Measurements from ENCODE around the gene NEURL1.
A peak's percentile ranks its signal among the peaks of the same experiment; 100 is the strongest.
"Not testable (repeated sequence)": the region's sequence is repeated elsewhere in the genome, so short reads cannot be mapped to it uniquely, and the experiment has no call there.

Gene NEURL1

DNA sequence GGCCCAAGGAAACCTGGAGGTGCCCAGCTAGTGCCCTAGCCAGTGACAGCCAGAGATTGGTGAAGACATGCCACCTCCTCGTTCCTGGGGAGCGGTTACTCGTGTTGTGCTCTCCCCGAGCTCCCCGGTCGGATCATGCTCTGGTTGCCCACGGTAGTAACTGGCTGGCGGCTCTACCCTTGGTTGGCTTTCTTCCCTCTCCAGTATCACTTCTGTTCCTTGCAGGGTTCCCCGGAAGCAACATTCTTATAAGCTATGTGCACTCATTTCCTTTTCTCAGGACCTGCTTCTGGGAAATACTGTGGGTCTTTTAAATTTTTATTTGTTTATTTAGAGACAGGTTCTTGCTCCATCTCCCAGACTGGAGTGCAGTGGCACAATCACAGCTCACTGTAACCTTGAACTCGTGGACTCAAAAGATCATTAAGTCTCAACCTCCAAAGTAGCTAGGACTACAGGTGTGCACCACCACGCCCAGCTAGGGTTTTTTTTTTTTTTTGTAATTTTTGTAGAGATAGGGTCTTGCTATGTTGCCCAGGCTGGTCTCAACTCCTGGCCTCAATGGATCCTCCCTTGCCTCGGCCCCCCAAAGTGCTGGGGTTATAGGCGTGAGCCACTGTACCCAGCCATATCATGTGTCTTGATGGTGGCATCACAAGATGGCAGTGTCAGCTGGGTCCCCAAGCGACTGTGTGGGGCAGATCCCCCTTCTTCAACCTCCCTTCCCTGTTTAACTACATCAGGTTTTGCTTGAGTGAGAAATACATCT is 27.9 kb upstream of the NEURL1 start:
- no peak for DNase-seq (ENCODE audit: low spot score)

DNA sequence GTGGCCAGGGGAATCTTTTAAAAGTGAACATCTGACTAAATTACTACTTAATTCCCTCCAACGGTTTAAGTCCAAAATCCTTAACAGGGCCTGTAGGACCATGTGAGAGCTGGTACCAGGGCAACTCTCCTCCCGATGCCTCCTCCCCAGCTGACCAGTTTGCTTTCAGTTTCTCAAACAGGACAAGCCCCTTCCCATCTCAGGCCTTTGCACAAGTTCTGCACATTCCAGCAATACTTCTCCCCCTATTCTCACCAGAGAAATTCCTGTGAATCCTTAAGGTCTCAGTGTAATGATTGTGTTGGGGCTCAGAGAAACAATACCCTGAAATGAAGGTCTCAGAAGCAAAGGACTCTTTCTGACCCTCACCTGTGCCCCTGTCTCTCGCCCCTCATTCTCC is 26.8 kb upstream of the NEURL1 start:
- DNase-seq (ENCODE audit: low spot score) = no peak

DNA sequence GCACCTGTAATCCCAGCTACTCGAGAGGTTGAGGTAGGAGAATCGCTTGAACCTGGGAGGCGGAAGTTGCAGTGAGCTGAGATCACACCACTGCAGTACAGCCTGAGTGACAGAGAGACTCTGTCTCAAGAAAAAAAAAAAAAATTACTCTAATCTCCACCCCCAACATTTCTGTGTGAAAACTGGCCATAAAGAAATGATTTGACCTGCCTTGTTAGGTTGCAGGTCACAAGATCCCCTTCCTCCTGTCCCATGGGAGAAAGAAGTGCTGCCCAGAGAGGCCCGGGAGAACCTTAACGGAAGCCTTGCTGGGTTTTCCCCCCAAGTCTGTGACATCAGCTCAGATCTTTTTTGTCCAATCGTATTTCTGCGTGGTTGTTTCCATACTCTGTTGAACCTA is 26.1 kb upstream of the NEURL1 start:
- no peak for DNase-seq (ENCODE audit: low spot score)

DNA sequence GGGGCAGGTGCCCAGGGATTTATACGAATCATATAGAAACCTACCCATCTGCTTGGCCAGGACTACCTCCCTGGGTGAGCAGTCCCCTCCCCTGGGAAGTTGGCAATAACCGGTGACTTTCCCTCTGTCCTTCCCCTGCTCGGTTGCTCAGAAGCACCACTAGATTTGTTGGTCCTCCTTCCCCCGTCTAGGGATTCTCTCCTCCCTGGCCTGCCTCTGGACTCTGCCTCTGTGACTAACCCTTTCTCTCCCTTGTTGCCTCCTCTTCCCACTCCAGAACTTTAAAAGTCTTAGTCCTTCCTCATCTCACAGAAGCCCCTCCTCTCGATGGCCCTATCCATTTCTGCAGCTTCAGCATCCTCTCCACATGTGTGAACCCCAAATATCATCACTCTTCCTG is 24.3 kb upstream of the NEURL1 start:
- no peak for DNase-seq (ENCODE audit: low spot score)

DNA sequence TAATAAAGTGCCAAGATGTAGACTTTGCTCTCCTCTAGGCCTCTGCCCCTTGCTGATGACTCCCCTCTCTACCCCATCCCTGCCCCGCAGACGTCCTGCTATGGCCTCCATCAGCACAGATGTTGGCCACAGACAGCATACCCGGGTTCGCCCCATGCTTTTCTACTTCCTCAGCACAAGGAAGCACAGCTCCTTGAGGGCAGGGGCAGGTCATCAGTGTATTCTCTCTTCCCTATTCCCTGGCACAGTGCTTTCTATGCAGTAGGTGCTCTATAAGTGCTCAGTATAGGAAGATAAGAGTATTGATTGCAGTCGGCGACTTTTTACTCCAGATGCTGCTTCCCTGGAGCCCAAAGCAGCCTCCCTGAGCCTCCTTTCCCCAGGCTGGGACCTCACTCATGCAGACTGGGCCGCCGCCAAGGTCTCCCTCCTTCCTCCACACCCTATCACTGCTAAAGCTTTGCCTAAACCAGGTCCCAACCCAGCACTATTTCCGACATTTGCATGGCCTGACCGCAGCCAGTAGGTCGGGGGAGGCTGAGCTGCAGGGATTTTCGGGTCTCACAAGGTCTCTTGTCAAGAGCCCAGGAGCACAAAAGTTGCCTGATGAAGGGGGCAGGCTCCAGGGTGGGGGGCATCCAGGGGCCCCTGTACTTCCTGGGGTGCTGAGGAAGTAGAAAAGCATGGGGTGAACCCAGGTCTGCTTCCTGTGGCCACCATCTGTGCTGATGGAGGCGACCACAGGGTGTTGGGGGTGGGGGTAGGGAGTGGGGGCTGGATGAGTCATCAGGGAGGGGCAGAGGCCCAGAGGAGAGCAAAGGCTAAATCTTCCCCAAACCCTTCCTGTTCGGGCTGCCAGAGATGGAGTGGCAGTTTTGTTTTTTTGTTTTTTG is 22.5 kb upstream of the NEURL1 start:
- DNase-seq (ENCODE audit: low spot score) = no peak

DNA sequence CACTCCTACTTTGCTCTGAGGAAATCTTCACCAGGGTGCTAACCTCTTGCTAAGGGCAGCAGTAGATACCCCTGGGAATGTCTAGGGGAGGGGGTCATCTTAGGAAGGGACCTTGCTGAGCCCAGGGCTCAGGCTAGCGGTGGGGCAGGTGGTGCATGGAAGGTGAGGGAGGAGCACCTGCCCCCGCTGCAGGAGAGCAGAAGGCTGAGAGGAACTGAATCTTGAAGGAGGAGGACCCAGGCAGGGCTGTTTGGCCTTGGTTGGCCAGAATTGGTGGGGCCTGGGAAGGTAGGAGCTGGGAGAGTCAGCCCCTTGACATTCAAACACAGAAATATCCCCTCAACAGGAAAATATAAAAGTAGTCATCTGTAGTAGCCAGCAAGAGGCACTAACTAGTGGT is 21.5 kb upstream of the NEURL1 start:
- DNase-seq (ENCODE audit: low spot score) = no peak

DNA sequence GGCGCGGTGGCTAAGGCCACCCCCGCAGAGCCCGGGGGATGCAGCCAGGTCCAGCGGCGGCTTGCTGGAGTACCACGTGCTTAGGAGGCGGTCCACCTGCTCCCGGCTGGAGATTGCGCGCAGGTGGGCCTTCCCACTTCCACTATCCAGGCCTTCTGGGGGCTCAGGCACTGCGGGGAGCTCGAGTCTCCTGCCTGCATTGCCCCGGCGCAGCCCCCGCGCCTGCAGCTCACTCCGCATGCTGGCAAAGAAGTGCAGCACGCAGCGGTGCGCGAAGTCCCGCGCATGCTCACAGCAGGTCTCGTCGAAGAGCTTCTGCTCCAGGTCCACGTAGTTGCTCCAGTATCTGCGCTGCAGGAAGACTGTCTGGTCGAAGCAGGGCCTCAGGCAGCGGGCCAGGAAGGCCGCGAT is 20.2 kb upstream of the NEURL1 start:
- no peak for DNase-seq (ENCODE audit: low spot score)

DNA sequence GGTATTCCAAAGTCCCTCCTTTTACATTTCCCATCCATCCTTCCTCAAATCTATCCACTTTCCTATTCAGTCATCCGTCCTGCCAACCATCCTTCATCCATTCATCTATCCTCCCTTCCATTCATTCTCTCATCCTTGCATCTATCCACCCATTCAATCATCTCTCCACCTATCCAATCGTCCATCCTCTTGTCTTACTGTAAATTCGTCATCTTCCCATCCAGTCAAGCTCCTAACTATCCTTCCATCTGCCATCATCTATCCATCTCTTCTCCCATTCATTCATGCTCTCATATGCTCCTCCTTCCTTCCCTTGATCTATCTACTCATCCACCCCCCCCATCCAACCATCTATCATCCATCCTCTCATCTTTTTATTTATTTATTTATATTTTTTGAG is 19.4 kb upstream of the NEURL1 start:
- no peak for DNase-seq (ENCODE audit: low spot score)

DNA sequence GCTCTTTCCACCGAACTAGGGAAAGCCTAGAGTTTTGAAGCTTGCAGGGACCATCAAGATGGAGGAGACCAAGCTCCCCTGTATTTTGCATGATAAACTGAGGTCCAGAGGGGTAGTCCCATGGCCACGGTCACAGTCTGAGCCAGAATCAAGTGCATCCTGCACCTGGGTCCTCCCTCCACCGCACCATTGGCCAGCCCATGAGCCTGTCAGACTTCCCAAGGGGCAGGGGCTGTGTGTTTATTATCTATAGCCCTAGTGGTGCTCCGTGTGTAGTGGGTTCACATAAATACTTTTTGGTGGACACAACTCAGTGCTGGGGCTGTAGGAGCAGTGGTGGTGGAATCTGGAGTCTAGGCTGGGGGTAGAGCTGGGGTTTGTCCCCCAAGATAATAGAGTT is 18.1 kb upstream of the NEURL1 start:
- DNase-seq (ENCODE audit: low spot score) = no peak

DNA sequence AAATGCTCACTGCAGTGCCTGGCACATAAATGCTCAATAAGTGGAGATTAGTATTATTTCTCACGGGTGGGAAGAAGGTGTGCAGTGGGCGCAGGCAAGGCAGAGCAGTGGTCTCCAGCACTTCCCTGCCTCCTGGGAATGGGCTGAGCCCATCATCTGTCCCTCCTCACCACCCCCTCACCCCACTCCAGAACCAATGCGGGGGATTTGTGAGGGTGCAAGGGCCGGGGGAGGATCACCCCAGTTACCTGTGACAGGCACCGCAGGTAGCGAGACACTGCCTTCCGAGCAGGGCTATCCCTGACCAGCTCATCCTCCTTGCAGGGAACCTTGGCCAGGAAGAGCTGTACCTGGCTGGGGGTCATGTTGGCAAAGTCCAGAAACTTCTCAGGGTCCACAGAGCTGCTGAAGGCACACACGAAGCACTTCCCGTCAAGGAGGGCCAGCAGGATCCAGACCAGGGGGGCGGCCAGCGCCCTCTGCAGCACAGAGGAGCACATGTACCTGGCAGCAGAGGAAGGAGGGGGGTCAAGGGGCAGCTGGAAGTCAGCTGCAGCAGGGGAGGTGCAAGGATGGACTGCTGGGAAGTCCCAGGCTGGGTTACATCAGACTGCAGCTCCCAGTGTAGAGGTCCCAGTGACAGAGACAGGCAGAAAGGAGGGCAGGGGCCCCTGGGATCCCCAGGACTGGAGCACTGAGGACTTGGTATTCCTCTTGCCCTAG is 17.3 kb upstream of the NEURL1 start:
- DNase-seq (ENCODE audit: low spot score) = no peak

DNA sequence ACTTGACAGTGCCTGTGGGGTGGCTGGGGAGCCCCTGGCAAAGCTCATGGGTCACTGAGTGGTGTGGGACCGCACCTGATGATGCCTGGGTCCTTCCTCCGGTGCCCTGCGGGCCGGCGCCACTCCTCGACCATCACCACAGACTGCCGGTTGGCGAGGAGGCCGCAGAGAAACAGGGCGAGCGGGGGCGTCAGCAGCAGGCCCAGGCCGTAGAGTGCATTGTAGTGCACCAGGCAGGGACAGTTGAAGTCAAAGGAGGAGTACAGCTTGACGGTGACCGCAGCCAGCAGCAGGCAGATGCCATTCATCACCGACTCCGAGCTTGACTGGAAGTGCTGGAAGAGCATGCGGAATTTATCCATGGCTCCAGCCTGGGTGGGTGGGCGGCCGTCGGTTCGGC is 14.8 kb upstream of the NEURL1 start:
- DNase-seq (ENCODE audit: low spot score) = no peak

DNA sequence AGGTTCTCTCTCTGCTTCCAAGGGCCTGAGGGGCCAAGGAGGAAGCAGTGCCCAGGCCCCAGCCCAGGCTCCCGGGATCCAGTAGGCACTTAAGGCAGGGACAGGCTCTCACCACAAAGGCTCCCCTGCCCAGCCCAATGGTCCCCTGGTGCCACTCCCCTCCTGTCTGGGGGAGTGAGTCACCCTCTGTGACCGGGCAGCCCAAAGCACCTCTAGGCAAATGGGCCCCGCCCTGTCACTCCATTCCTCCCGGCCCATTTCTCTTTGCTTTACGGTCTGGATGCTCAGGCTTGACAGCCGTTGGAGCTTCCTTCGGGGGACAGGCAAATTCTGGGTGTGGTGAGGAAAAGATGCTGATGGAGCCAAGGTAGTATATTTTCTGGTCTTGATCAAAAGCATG is 14.4 kb upstream of the NEURL1 start, which contains the start of gene CALHM3:
CALHM3 (minus strand) TSS at position 106 of the 400 bp plus-strand sequence. CDS start 208 bp downstream, outside the sequence.
- DNase-seq (ENCODE audit: low spot score) = no peak

DNA sequence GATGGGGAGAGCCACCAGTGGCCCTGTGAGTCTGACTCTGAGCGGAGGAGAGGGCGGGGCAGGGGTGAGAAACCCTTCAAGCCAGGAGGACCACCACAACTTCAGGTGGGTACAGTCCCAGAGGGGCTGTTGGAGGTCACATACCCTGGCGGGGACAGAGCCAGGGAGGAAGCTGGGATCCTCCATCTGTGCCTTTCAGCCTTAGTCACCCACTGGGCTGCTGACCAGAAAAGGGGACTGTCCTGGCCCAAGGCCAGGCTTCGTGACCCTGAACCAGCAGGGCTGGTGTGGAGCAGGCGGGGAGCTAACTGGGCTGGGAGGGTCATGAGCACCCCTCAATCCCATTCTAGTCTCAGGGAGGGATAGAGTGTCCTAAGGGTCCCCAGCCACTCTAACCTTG is 13.0 kb upstream of the NEURL1 start:
- no peak for DNase-seq (ENCODE audit: low spot score)

DNA sequence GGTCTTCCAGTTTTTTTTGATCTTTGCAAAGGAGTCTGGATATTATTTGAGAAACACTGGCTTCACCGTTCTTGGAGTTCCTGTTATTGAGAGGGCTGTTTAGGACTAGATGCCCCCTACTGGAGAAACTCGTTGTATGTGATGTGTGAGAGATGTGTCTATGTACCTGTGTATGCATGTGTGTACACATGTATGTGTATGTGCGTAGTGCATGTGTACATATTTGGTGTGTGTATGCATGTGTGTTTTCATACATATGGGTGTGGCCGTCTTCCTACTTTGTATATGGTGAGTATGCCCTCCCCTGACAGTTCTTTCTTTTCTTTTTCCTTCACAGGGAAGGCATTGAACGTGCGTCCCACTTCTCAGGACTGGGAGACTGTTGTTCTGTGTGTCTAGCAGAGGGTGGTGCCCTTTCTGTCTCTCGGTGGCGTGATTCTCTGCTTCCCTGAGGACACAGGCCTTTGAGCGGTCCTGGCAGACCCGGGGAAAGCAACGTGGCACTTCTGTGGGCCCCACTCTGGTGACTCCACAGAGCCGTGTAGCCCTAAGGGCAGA is 11.5 kb upstream of the NEURL1 start:
- DNase-seq (ENCODE audit: low spot score) = peak; percentile 53

DNA sequence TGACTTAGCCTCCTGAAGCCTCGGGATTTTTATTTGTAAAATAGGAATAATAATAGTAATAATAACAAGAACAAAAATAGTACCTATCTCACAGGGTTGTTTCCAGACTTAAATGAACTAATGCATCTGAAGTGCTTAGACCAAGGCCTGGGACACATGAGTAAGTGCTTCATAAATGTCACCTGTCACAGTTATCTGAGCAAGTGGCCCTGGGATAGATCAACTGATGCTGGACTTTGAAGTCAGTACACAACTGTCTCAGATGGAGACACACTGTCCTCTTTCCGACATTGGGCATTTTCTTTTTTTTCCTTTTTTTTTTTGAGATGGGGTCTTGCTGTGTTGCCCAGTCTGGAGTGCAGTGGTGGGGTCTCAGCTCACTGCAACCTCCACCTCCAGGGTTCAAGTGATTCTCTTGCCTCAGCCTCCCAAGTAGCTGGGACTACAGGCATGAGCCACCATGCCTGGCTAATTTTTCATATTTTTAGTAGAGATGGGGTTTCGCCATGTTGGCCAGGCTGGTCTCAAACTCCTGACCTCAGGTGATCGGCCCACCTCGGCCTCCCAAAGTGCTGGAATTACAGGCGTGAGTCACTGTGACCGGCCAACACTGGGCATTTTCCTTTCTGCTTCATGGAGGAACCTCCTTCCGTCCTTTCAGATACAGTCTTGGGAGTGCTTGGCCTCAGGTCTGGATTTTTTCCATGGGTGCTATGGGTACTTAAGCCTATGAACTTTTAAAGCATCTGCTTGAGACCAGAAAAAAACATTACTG is 6.7 kb upstream of the NEURL1 start:
- not testable (repeated sequence) for DNase-seq (ENCODE audit: low spot score)

DNA sequence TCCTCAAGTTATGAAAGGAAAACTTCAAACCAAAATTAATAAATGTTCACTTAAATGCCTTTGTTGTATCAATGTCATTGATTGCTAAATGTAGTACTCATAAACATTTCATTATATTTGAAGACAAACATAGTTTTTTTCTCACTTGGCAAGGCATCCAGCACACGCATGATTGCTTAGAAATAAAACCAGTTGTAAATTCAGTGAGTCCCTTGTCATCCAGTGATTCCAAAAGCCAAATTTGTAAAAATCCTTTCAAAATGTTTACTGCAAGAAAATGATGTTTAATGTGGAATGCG is 6.1 kb upstream of the NEURL1 start:
- DNase-seq (ENCODE audit: low spot score) = no peak

DNA sequence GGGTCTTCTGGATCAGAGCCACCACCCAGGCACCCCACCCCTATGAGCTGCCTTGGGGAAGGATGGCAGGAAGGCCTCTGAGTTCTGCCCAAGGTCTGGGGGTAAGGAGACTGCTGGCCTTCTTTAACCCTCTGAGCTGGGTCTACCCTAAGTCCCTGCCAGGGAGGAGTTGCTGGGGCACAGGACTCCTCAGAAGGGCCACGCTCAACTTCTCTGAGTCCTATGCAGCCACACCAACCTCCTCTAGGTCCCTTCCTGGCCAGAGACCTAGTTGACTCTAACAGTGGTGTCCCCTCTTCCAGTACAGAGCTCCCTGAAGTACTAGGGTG is 2.6 kb upstream of the NEURL1 start:
- no peak for DNase-seq (ENCODE audit: low spot score)

DNA sequence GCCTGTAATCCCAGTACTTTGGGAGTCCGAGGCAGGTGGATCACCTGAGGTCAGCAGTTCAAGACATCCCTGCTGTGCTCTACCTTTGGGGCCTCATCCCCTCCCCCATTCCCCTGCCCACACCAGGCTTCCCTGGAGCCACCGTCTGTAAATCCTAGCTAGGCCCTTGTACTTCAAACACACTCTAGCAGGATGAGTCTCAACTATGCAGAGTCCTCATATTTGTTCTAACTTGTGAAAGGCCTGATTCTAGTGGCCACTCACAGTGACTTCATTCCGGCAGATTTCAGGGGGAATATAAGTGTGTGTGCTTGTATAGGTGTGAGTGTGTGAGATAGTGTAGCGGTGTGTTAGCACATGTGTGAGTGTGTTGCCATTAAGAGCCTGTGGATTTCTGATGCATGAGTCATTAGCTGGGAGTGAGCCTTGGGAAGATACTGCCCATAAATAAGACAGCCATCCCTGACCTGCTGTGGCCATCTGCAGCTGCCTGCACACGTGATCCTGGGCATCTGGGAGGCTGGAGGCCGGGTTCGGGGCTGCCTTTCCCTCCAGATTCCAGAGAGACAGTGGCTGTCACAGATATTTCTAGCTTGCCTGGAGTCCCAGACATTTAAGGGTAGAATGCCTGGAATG is 1.7 kb upstream of the NEURL1 start:
- DNase-seq (ENCODE audit: low spot score) = no peak

DNA sequence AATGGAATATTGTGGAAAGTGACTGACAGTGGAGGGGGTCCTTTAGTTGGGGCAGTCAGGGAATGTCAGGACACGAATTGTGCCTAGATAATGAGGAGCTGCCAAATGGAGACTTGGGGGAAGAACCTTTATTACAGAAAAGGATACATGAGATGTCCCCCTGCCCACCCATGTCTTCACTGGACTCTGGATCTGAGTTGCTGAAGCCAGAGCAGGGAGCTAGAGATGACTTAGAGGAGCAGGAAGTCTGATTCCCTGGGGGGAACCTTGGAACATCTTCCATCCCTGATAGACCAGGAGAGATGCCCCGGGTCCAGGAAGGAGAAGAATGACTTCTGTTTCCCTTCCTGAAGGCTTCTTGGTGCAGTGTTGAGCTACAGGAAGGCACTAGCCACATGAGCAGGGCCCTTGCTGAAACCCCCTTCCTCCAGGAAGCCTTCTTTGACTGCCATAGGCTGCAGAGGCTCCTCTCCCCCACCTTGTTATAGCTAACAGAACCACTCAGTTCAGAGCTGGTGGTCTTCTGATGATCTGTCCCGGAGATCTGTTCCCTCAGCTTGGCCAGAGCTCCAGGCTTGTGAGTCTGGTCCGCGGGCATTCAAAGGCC is 747 bp upstream of the NEURL1 start:
- DNase-seq (ENCODE audit: low spot score) = no peak

DNA sequence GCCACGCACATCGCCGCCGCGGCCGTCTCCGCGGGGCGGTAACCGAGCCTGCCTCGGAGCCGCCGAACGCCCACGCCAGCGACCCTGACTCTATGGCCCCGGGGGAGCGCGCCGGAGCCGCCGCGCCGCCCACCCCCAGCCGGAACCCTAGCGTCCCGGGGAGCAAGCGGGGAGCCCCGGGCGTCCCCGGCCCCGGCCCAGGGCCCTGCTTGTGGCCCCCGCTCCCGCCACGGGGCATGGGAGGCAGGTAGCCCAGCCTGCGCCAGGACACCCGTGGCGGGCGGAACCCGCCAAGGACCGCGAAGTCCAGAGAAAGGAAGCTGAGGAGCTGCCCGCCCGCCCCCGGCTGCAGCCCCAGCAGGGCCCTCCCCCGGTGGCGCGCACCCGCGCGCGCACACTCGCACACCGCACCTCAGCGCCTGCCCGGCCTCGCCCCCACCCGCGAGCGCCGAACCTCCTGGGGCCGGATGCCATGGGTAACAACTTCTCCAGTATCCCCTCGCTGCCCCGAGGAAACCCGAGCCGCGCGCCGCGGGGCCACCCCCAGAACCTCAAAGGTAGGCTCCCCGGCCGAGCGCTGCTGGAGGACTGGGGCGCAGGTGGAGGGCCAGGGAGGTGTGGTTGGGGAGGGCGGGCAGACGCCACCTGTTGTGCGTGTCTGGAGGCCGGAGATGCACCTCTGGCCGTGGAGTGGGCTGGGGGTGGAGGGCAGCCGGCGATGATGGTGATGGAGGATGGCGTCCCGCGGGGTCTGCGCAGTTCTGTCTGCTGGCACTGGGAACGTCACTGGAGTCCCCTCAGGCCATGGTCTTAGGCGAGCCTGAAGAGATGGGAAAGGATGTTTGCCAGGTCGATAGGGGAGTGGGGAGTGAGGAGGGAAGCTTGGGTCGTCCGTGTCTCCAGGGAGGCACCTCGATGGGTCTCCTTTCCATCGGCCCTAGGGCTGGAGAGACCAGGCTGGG is 692 bp downstream of the NEURL1 start:
- DNase-seq (ENCODE audit: low spot score) = no peak

All from hematopoietic multipotent progenitor cell treated with erythropoietin and hydrocortisone succinate and interleukin-3 and kit ligand, for 17 days (in vitro differentiated cells).